Bronchial epithelial cell (primary cell): ENCODE measurements around the gene CCDC106. TPM values are rescaled to one million over a fixed set of nuclear protein-coding genes. Genes with fewer than 3 reads are reported as not detected.

ENCODE experiments used
- DNase-seq: peaks from one replicate; pipeline ENCODE4 v3.0.0-alpha.2; 2010; ENCODE audit warnings: low read depth
- FAIRE-seq: peaks from 2 replicates; lab custom pipeline; 2011; peaks lifted over from hg19 to GRCh38; lab: Jason Lieb, UNC
- H3K27me3 ChIP-seq: 2 replicates; pipeline ENCODE4 v1.5.1; 2011; ENCODE audit warnings: low read length; ENCODE audit not compliant: control insufficient read depth, insufficient read depth
- H3K36me3 ChIP-seq: 2 replicates; pipeline ENCODE4 v1.5.1; 2011; ENCODE audit warnings: low read length; ENCODE audit not compliant: control insufficient read depth, insufficient read depth
- H3K4me3 ChIP-seq: 2 replicates; pipeline ENCODE4 v1.5.1; 2011; ENCODE audit warnings: mild to moderate bottlenecking, low read depth, low read length, control low read depth
- total RNA-seq: library from RNA; depleted of rRNA; stranded (reverse); fragments of >200 nt; gene quantifications from 2 replicates; pipeline ENCODE4 v1.2.1, GENCODE V29; 2014
- TF ChIP-seq, protein P1 (sequence below): IDR thresholded peaks from 2 replicates; pipeline ENCODE4 v1.5.1; 2011; ENCODE audit warnings: mild to moderate bottlenecking, moderate library complexity, low read length, control low read depth, inconsistent platforms; ENCODE audit not compliant: insufficient read depth, severe bottlenecking

The CCDC106 gene
- total RNA-seq, 1 donor from 2014 or later: 2.9 TPM

DNA sequence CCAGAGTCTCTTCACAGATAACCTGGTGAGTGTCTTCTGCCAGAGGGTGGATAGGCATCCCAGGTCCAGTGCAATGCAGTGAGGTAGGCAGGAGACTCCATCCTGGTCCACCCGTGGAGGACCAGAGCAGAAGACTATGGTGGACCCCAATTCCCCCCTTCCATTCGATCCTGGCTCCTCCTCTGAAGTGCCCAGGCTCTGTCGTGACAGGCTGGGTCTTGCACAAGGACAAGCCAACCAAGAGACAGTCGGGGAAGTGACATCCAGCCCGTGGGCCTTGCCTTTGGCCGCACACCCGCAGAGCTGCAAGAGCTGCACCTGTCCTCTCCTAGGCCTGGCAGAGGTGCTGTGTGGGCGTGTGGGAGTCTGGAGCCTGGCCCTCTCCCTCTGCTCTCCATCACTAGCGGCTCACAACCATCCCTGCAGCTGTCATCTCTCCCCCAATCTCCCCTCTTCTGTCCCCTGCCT is 26.8 kb upstream of the CCDC106 start:
- FAIRE-seq: no peak
- peaks cover 9% of the 10 kb centered on the region for H3K36me3 ChIP-seq
- no peak for DNase-seq
- H3K27me3 ChIP-seq: no peaks in the 10 kb centered on the region
- no peak overlapping the region for H3K4me3 ChIP-seq
- TF ChIP-seq, protein P1, sequence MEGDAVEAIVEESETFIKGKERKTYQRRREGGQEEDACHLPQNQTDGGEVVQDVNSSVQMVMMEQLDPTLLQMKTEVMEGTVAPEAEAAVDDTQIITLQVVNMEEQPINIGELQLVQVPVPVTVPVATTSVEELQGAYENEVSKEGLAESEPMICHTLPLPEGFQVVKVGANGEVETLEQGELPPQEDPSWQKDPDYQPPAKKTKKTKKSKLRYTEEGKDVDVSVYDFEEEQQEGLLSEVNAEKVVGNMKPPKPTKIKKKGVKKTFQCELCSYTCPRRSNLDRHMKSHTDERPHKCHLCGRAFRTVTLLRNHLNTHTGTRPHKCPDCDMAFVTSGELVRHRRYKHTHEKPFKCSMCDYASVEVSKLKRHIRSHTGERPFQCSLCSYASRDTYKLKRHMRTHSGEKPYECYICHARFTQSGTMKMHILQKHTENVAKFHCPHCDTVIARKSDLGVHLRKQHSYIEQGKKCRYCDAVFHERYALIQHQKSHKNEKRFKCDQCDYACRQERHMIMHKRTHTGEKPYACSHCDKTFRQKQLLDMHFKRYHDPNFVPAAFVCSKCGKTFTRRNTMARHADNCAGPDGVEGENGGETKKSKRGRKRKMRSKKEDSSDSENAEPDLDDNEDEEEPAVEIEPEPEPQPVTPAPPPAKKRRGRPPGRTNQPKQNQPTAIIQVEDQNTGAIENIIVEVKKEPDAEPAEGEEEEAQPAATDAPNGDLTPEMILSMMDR: no peak

DNA sequence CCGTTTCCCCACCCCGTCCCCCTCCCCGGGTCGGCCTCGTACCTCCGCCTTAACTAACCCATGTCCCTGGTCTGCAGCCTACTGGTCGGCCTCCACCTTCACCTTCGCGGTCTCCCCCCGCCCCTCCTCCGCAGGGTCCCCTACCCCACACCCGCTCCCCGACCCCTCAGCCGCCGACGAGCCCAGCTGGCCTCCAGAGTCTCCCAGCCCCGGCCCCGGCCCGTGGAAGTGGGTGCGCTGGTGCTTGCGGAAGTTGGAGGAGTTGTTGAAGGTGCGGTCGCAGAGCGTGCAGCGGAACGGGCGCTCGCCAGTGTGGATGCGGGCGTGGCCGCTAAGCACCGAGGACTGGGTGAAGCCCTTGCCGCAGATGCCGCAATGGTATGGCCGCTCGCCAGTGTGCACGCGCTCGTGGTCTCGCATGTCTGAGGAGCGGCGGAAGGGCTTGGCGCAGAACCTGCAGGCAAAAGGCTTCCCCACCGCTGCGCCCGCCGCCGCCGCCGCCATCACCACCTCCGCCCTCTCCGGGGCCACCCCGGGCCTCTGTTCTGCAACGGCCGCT is 26.3 kb upstream of the CCDC106 start:
- no peak overlapping the region for H3K4me3 ChIP-seq

DNA sequence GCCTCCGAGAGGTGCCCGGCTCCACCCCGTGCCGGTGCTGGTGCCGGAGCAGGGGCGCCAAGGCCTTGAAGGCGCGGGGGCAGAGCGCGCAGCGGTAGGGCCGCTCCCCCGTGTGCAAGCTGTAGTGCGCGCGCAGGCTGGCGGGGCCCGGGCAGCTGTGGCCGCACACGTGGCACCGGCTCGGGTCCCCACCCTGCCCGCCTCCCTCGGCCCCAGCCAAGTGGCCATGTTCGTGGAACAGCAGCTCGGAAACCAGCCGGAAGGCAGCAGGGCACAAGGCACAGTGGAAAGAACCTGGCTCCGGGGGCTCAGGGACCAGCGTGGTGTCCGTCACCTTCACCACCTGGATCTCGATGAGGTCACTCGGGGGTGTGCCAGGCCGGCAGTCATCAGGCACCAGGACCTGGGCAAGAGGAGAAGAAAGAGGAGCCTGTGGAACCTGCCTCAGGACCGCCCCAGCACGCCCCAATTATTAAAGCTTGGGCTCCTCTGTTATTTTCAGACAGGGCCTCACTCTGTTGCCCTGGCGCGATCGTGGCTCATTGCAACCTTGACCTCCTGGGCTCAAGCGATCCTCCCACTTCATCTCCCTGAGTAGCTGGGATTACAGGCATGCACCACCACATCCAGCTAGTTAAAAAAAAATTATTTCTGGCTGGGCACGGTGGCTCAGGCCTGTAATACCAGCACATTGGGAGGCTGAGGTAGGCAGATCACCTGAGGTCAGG is 25.6 kb upstream of the CCDC106 start:
- Histone ChIP-seq H3K36me3 (peaks cover 3% of the 10 kb centered on the region), H3K27me3 (no peaks in the 10 kb centered on the region), H3K4me3 (no peak overlapping the region)
- TF ChIP-seq, protein P1: no peak
- DNase-seq (no peak), FAIRE-seq (no peak)

More for the DNA sequence above, 26.3 kb upstream of the CCDC106 start:
- Histone ChIP-seq H3K27me3 (no peaks in the 10 kb centered on the region), H3K36me3 (peaks cover 7% of the 10 kb centered on the region)
- TF ChIP-seq, protein P1: no peak
- FAIRE-seq (no peak), DNase-seq (no peak)

DNA sequence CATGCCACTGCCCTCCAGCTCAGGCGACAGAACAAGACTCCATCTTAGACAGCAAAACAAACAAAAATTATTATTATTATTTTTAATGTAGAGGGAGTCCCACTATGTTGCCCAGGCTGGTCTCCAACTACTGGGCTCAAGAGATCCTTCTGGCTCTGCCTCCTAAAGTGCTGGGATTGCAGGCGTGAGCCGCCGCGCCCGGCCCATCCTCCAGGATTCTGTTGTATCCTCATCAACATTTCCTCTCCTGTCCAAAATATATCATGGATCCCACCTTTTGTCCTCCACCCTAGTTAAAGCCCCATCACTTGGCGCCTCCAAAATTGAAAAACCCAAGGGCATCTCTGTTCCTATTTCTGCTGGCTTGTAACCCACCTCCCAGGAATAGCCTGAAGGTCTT is 24.9 kb upstream of the CCDC106 start:
- DNase-seq (no peak), FAIRE-seq (no peak)
- no peak overlapping the region for H3K4me3 ChIP-seq
- no peaks in the 10 kb centered on the region for H3K27me3 ChIP-seq
- TF ChIP-seq, protein P1: no peak
- peaks cover 1% of the 10 kb centered on the region for H3K36me3 ChIP-seq

DNA sequence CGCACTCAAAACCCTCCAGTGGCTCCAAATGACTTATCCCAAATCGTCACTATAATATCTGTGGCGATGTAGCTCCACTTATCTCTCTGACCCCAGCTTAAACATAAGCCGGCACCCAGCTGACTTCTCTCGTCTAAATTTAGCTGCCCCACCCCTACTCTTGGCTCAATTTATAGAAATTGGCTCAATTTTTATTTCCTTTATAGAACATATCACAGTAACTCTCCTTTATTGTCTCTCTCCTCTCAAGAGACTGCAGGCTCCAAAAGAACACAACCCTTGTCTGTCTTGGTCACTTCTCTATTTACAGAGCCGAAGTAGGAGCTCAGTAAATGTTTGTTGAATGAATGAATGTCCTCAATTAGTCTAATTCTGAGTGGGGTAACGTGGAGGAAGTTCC is 24.5 kb upstream of the CCDC106 start:
- Histone ChIP-seq H3K27me3 (no peaks in the 10 kb centered on the region), H3K36me3 (peaks cover 1% of the 10 kb centered on the region), H3K4me3 (no peak overlapping the region)
- DNase-seq (no peak), FAIRE-seq (no peak)
- TF ChIP-seq, protein P1: no peak
